GM23338 (cell line): ENCODE measurements around the gene CHD8. TPM values are rescaled to one million over a fixed set of nuclear protein-coding genes. Genes with fewer than 3 reads are reported as not detected.

Source experiments
- ATAC-seq: fragments of 200-7000 bp; cut with Tn5 transposase; 3 replicates; pipeline ENCODE4 v1.9.1; 2020
- DNase-seq: peaks from one replicate; pipeline ENCODE4 v3.0.0-alpha.2; 2015; ENCODE audit warnings: low spot score
- H2AFZ ChIP-seq: fragments of 200-600 bp; sonication (generic); 2 replicates; pipeline ENCODE4 v1.8.0; 2016; ENCODE audit warnings: antibody characterized with exemption, mild to moderate bottlenecking, moderate library complexity
- H3F3A ChIP-seq: fragments of 200-600 bp; sonication (generic); replicated peaks from 2 replicates; pipeline ENCODE4 v1.8.0; 2017; ENCODE audit warnings: antibody characterized with exemption, mixed run types, low read depth
- H3K27ac ChIP-seq: fragments of 200-600 bp; sonication (generic); 2 replicates; pipeline ENCODE4 v1.6.1; 2016; ENCODE audit warnings: low read depth
- H3K27me3 ChIP-seq: fragments of 200-600 bp; sonication (generic); 2 replicates; pipeline ENCODE4 v1.8.0; 2016; ENCODE audit warnings: mild to moderate bottlenecking, mixed run types, moderate library complexity; ENCODE audit not compliant: insufficient read depth
- H3K36me3 ChIP-seq: fragments of 200-600 bp; sonication (generic); 2 replicates; pipeline ENCODE4 v1.8.0; 2016; ENCODE audit warnings: mild to moderate bottlenecking; ENCODE audit not compliant: insufficient read depth
- H3K4me1 ChIP-seq: fragments of 200-600 bp; sonication (generic); 2 replicates; pipeline ENCODE4 v1.8.0; 2016; ENCODE audit warnings: mild to moderate bottlenecking, moderate library complexity; ENCODE audit not compliant: insufficient read depth
- H3K4me2 ChIP-seq: fragments of 200-600 bp; sonication (generic); 2 replicates; pipeline ENCODE4 v1.7.1; 2017; ENCODE audit warnings: mixed run types
- H3K4me3 ChIP-seq: fragments of 200-600 bp; sonication (generic); 2 replicates; pipeline ENCODE4 v1.6.1; 2016; ENCODE audit warnings: mixed run types
- H3K79me2 ChIP-seq: fragments of 200-600 bp; sonication (generic); replicated peaks from 2 replicates; pipeline ENCODE4 v1.8.0; 2017; ENCODE audit warnings: mild to moderate bottlenecking; ENCODE audit not compliant: insufficient read depth
- H3K9me2 ChIP-seq: fragments of 200-600 bp; sonication (generic); 2 replicates; pipeline ENCODE4 v1.8.0; 2017; ENCODE audit not compliant: insufficient read depth
- H4K20me1 ChIP-seq: fragments of 200-600 bp; sonication (generic); replicated peaks from 2 replicates; pipeline ENCODE4 v1.8.0; 2017; ENCODE audit warnings: mild to moderate bottlenecking; ENCODE audit not compliant: insufficient read depth
- H3K27ac Mint-ChIP-seq: 2 replicates; pipeline ENCODE4 v1.8.0; 2020; ENCODE audit warnings: inconsistent platforms, mild to moderate bottlenecking, moderate library complexity, mixed read lengths
- H3K27me3 Mint-ChIP-seq: 3 replicates; pipeline ENCODE4 v1.8.0; 2022; ENCODE audit warnings: low read depth, mild to moderate bottlenecking, moderate library complexity, mixed read lengths, inconsistent platforms; ENCODE audit not compliant: insufficient read depth, poor library complexity
- H3K36me3 Mint-ChIP-seq: 3 replicates; pipeline ENCODE4 v1.8.0; 2021; ENCODE audit warnings: low read depth, mild to moderate bottlenecking, inconsistent platforms, moderate library complexity, mixed read lengths
- H3K4me1 Mint-ChIP-seq: 3 replicates; pipeline ENCODE4 v1.8.0; 2020; ENCODE audit warnings: mild to moderate bottlenecking, inconsistent platforms, mixed read lengths
- H3K4me3 Mint-ChIP-seq: 3 replicates; pipeline ENCODE4 v1.8.0; 2021; ENCODE audit warnings: moderate library complexity, mild to moderate bottlenecking, inconsistent platforms, mixed read lengths
- H3K9me3 Mint-ChIP-seq: 3 replicates; pipeline ENCODE4 v1.8.0; 2020; ENCODE audit warnings: moderate library complexity, mild to moderate bottlenecking, inconsistent platforms, mixed read lengths
- CREB1 ChIP-seq: fragments of 250-450 bp; sonication (Bioruptor Pico); IDR thresholded peaks from 2 replicates; pipeline ENCODE4 v1.5.0; 2020; ENCODE audit warnings: low read depth, mild to moderate bottlenecking, moderate library complexity
- CTCF ChIP-seq, 2 experiments: fragments of 200-600 bp in 1 of 2; sonication (generic) in 1 of 2; conservative IDR thresholded peaks; 2 replicates each; pipeline versions ENCODE4 v1.5.1 to v1.6.1; 2016 to 2017; ENCODE audit warnings: antibody characterized with exemption in 2 of 2, low read depth in 2 of 2, mild to moderate bottlenecking in 2 of 2, moderate library complexity in 1 of 2
- ETS1 ChIP-seq: IDR thresholded peaks from 2 replicates; pipeline ENCODE4 v1.6.1; 2016; ENCODE audit warnings: antibody characterized with exemption
- EZH2 ChIP-seq: fragments of 200-600 bp; sonication (generic); IDR thresholded peaks from one replicate; pipeline ENCODE4 v1.8.0; 2017; ENCODE audit warnings: antibody characterized with exemption, mild to moderate bottlenecking, low read depth; ENCODE audit not compliant: unreplicated experiment
- EZH2phosphoT487 ChIP-seq: fragments of 200-600 bp; sonication (generic); IDR thresholded peaks from one replicate; pipeline ENCODE4 v1.8.1; 2018; ENCODE audit warnings: antibody characterized with exemption; ENCODE audit not compliant: unreplicated experiment
- JUNB ChIP-seq: IDR thresholded peaks from one replicate; pipeline ENCODE4 v1.6.1; 2016; ENCODE audit warnings: antibody characterized with exemption; ENCODE audit not compliant: unreplicated experiment
- NANOG ChIP-seq: IDR thresholded peaks from 2 replicates; pipeline ENCODE4 v1.6.1; 2016; ENCODE audit warnings: antibody characterized with exemption, borderline replicate concordance
- POLR2AphosphoS5 ChIP-seq: IDR thresholded peaks from 2 replicates; pipeline ENCODE4 v1.6.1; 2016; ENCODE audit warnings: antibody characterized with exemption, low read depth
- REST ChIP-seq: IDR thresholded peaks from one replicate; pipeline ENCODE4 v1.6.1; 2018; ENCODE audit warnings: antibody characterized with exemption; ENCODE audit not compliant: unreplicated experiment
- STAT1 ChIP-seq: IDR thresholded peaks from one replicate; pipeline ENCODE4 v1.6.1; 2016; ENCODE audit warnings: antibody characterized with exemption; ENCODE audit not compliant: unreplicated experiment
- ZNF114 ChIP-seq: fragments of 250-450 bp; sonication (Bioruptor Pico); IDR thresholded peaks from 2 replicates; pipeline ENCODE4 v1.5.0; 2020; ENCODE audit warnings: mild to moderate bottlenecking, moderate library complexity
- ZNF331 ChIP-seq: fragments of 250-450 bp; sonication (Bioruptor Pico); IDR thresholded peaks from 2 replicates; pipeline ENCODE4 v1.5.0; 2020; ENCODE audit warnings: low read depth, mild to moderate bottlenecking, moderate library complexity
- ZNF462 ChIP-seq: fragments of 250-450 bp; sonication (Bioruptor Pico); IDR thresholded peaks from 2 replicates; pipeline ENCODE4 v1.5.0; 2020; ENCODE audit warnings: mild to moderate bottlenecking, moderate library complexity
- polyA plus RNA-seq: library from polyadenylated mRNA; unstranded; fragments of >200 nt; fragmentation: Nextera tagmentation; extraction: Ambion mirVana; gene quantifications from 2 replicates; pipeline ENCODE4 v1.2.1, GENCODE V29; 2016
- total RNA-seq: library from RNA; depleted of rRNA; stranded (reverse); fragments of >200 nt; shearing (Covaris generic); gene quantifications from 2 replicates; pipeline ENCODE4 v1.2.3, GENCODE V29; 2014

CHD8 gene
- total and polyA plus RNA-seq, 2 experiments from 2014 or later: 96.2 to 129 TPM

GRCh38 chr14:21406213-21406612 is 49.7 kb downstream of the CHD8 start:
- Mint-ChIP-seq H3K4me3 (no peak overlapping the region), H3K27ac (no peak overlapping the region), H3K9me3 (no peaks in the 10 kb centered on the region), H3K36me3 (peaks cover 97% of the 10 kb centered on the region), H3K27me3 (no peaks in the 10 kb centered on the region), H3K4me1 (no peaks in the 10 kb centered on the region)
- peaks cover 18% of the 10 kb centered on the region; the same call in 1 of the 2 replicates for H3F3A ChIP-seq
- no peaks in the 10 kb centered on the region for H3K4me1 ChIP-seq
- no peaks in the 10 kb centered on the region for H3K79me2 ChIP-seq
- H3K36me3 ChIP-seq: peaks cover 99% of the 10 kb centered on the region
- peaks cover 22% of the 10 kb centered on the region for H4K20me1 ChIP-seq
- no peak overlapping the region for H3K4me2 ChIP-seq
- H3K9me2 ChIP-seq: no peaks in the 10 kb centered on the region
- TF ChIP-seq STAT1 (no peak), ETS1 (no peak), ZNF331 (no peak), EZH2phosphoT487 (no peak), POLR2AphosphoS5 (no peak), ZNF462 (CRISPR knock-in tag) (no peak), CREB1 (CRISPR knock-in tag) (no peak), CTCF (conservative IDR thresholded peaks at IDR 0.05; ENCODE audit: low read depth in 2 of 2) (no peak), NANOG (no peak), EZH2 (no peak), ZNF114 (CRISPR knock-in tag) (no peak), JUNB (no peak), REST (no peak)
- no peak for DNase-seq
- H2AFZ ChIP-seq: no peak overlapping the region
- H3K27me3 ChIP-seq: no peaks in the 10 kb centered on the region
- H3K4me3 ChIP-seq: no peak overlapping the region
- no peak overlapping the region for H3K27ac ChIP-seq
- no peak for ATAC-seq
